ENCODE data around the gene CIC. TPM values are rescaled to one million over a fixed set of nuclear protein-coding genes. Genes with fewer than 3 reads are reported as not detected.

The CIC gene
- total and polyA plus RNA-seq, 2 of the 13 experiments (the other 11 are each of a cell fraction or from before 2014, with no cell fraction given) = 5.9 to 8.0 TPM

GRCh38 chr19:42268142-42268703, 829 bp upstream of the CIC start (continued):
- TF ChIP-seq CSRNP2 (CRISPR knock-in tag; conservative IDR thresholded peaks at IDR 0.05; ENCODE audit: low read depth) (no peak), SPEN (CRISPR knock-in tag; IDR thresholded peaks at IDR 0.05; ENCODE audit: low read depth) (peak; percentile 64; the same call in 1 of the 2 replicates), ZBTB7B (CRISPR knock-in tag; IDR thresholded peaks at IDR 0.05) (no peak), ASH2L (IDR thresholded peaks at IDR 0.05; ENCODE audit: insufficient read length, low read depth, low read length) (peak; percentile 82), ZNF275 (CRISPR knock-in tag; IDR thresholded peaks at IDR 0.05; ENCODE audit: borderline replicate concordance) (no peak), ZBTB4 (CRISPR knock-in tag; IDR thresholded peaks at IDR 0.05; ENCODE audit: borderline replicate concordance) (peak; percentile 38; the same call in 1 of the 2 replicates), FOXK2 (IDR thresholded peaks at IDR 0.05) (peak; percentile 88), CCAR2 (optimal IDR thresholded peaks at IDR 0.05; ENCODE audit: low read depth, low read length) (no peak), BORCS8-MEF2B (CRISPR knock-in tag; IDR thresholded peaks at IDR 0.05) (0 out of 2 replicates have a peak, but pooled peaks have one; percentile 52), TEAD2 (CRISPR knock-in tag; IDR thresholded peaks at IDR 0.05) (no peak), ZNF382 (CRISPR knock-in tag; IDR thresholded peaks at IDR 0.05; ENCODE audit: borderline replicate concordance) (no peak), MLXIP (CRISPR knock-in tag; IDR thresholded peaks at IDR 0.05; ENCODE audit: borderline replicate concordance) (no peak), TBX3 (IDR thresholded peaks at IDR 0.05; ENCODE audit: borderline replicate concordance) (peak; percentile 28; the same call in 1 of the 2 replicates)
